Subcutaneous adipose tissue (tissue), 4 donors: Measurements from ENCODE around the gene NT5DC4. TPM values are rescaled to one million over a fixed set of nuclear protein-coding genes. Genes with fewer than 3 reads are reported as not detected.

Experiments
- CTCF ChIP-seq: fragments of 450-650 bp; IDR thresholded peaks from one replicate; pipeline ENCODE4 v1.5.1; 2016; ENCODE audit warnings: low read depth, mild to moderate bottlenecking, control low read depth, antibody characterized with exemption, moderate library complexity
- total RNA-seq, 4 donors: library from RNA; depleted of rRNA; stranded (reverse); fragments of >200 nt; gene quantifications; one replicate each; pipeline ENCODE4 v1.1.0, GENCODE V29; 2016

Gene NT5DC4
- total RNA-seq, 4 donors from 2014 or later, result not detected

- no peak for TF ChIP-seq CTCF
Measured at GRCh38 chr2:112718863-112719370, 1.9 kb upstream of the NT5DC4 start.

- no peak for TF ChIP-seq CTCF
Measured at GRCh38 chr2:112721819-112722522, 1.2 kb downstream of the NT5DC4 start.

GRCh38 chr2:112722816-112723546 is 2.2 kb downstream of the NT5DC4 start:
- no peak for TF ChIP-seq CTCF

- no peak for TF ChIP-seq CTCF
Measured at GRCh38 chr2:112723547-112723940, 2.7 kb downstream of the NT5DC4 start.

- no peak for TF ChIP-seq CTCF
Measured at GRCh38 chr2:112723995-112724394, 3.2 kb downstream of the NT5DC4 start.

GRCh38 chr2:112724591-112725525 is 4.0 kb downstream of the NT5DC4 start:
- TF ChIP-seq CTCF, result no peak
